Glutamatergic neuron (in vitro differentiated cells): ENCODE results near the gene CASP9. TPM values are rescaled to one million over a fixed set of nuclear protein-coding genes. Genes with fewer than 3 reads are reported as not detected.

Experiments
- DNase-seq: peaks from one replicate; pipeline ENCODE4 v3.0.0; 2022
- H3K27ac Mint-ChIP-seq: one replicate; pipeline ENCODE4 v1.8.0; 2020; ENCODE audit warnings: mild to moderate bottlenecking, mixed read lengths, inconsistent platforms; ENCODE audit not compliant: unreplicated experiment
- H3K27me3 Mint-ChIP-seq: one replicate; pipeline ENCODE4 v1.8.0; 2020; ENCODE audit warnings: mild to moderate bottlenecking, moderate library complexity, mixed read lengths, inconsistent platforms; ENCODE audit not compliant: unreplicated experiment
- H3K36me3 Mint-ChIP-seq: one replicate; pipeline ENCODE4 v1.8.0; 2020; ENCODE audit warnings: mild to moderate bottlenecking, mixed read lengths, inconsistent platforms; ENCODE audit not compliant: unreplicated experiment
- H3K4me1 Mint-ChIP-seq: one replicate; pipeline ENCODE4 v1.8.0; 2020; ENCODE audit warnings: mild to moderate bottlenecking, low read depth, mixed read lengths, inconsistent platforms; ENCODE audit not compliant: unreplicated experiment
- H3K4me3 Mint-ChIP-seq: one replicate; pipeline ENCODE4 v1.8.0; 2020; ENCODE audit warnings: mild to moderate bottlenecking, mixed read lengths, inconsistent platforms; ENCODE audit not compliant: unreplicated experiment
- H3K9me3 Mint-ChIP-seq: one replicate; pipeline ENCODE4 v1.8.0; 2020; ENCODE audit warnings: mild to moderate bottlenecking, moderate library complexity, mixed read lengths, inconsistent platforms; ENCODE audit not compliant: unreplicated experiment
- CTCF ChIP-seq: fragments of 200-600 bp; sonication (generic); IDR thresholded peaks from one replicate; pipeline ENCODE4 v1.5.0; 2021; ENCODE audit not compliant: partially characterized antibody, unreplicated experiment
- total RNA-seq: library from RNA; stranded (reverse); fragmentation: NEBNext Ultra II Directional; extraction: Animal tissue kit (Norgen Biotek cat#: 25700); gene quantifications from one replicate; pipeline ENCODE4 v1.2.1, GENCODE V29; 2021; ENCODE audit not compliant: unreplicated experiment

The CASP9 gene
- total RNA-seq, 1 donor from 2014 or later = 12.8 TPM

- no peak for TF ChIP-seq CTCF
- no peak overlapping the region for H3K27ac Mint-ChIP-seq
- no peak overlapping the region for H3K4me3 Mint-ChIP-seq
- no peaks in the 10 kb centered on the region for H3K9me3 Mint-ChIP-seq
- no peaks in the 10 kb centered on the region for H3K36me3 Mint-ChIP-seq
- no peak for DNase-seq
- H3K4me1 Mint-ChIP-seq = no peaks in the 10 kb centered on the region
- H3K27me3 Mint-ChIP-seq = no peaks in the 10 kb centered on the region
These were observed 22.6 kb upstream of the CASP9 start for GRCh38 chr1:15546641-15547040.

- H3K27me3 Mint-ChIP-seq = no peaks in the 10 kb centered on the region
- H3K4me1 Mint-ChIP-seq = no peaks in the 10 kb centered on the region
- no peak for DNase-seq
- no peaks in the 10 kb centered on the region for H3K9me3 Mint-ChIP-seq
- no peak overlapping the region for H3K4me3 Mint-ChIP-seq
- no peak for TF ChIP-seq CTCF
- no peaks in the 10 kb centered on the region for H3K36me3 Mint-ChIP-seq
- H3K27ac Mint-ChIP-seq = no peak overlapping the region
These were observed 19.9 kb upstream of the CASP9 start for GRCh38 chr1:15543589-15544568.

GRCh38 chr1:15543251-15543588 is 19.2 kb upstream of the CASP9 start:
- H3K27ac Mint-ChIP-seq = no peak overlapping the region
- DNase-seq = no peak

GRCh38 chr1:15542388-15543250 is 18.6 kb upstream of the CASP9 start:
- Mint-ChIP-seq H3K9me3 (no peaks in the 10 kb centered on the region), H3K36me3 (no peaks in the 10 kb centered on the region), H3K27ac (no peak overlapping the region), H3K27me3 (no peaks in the 10 kb centered on the region), H3K4me3 (no peak overlapping the region), H3K4me1 (no peaks in the 10 kb centered on the region)
- no peak for TF ChIP-seq CTCF
- no peak for DNase-seq

More at GRCh38 chr1:15543251-15543588, 19.2 kb upstream of the CASP9 start:
- no peak for TF ChIP-seq CTCF
- Mint-ChIP-seq H3K36me3 (no peaks in the 10 kb centered on the region), H3K4me3 (no peak overlapping the region), H3K4me1 (no peaks in the 10 kb centered on the region), H3K9me3 (no peaks in the 10 kb centered on the region), H3K27me3 (no peaks in the 10 kb centered on the region)
